ENCODE results near the gene NEUROG1. TPM values are rescaled to one million over a fixed set of nuclear protein-coding genes. Genes with fewer than 3 reads are reported as not detected.

The NEUROG1 gene
- total and polyA plus RNA-seq, 12 donors, result not detected

GRCh38 chr5:135545099-135545498, 9.3 kb upstream of the NEUROG1 start:
- intact Hi-C loops (cut with DNase I), result no loop called here
- no peak for ATAC-seq

GRCh38 chr5:135543485-135544304, 7.9 kb upstream of the NEUROG1 start:
- no peak for DNase-seq
- intact Hi-C loops (cut with DNase I), result no loop called here
- WGBS, 2 donors, result 2% methylated on average over 75 to 77 of the region's 77 CpGs
- H3K4me1 ChIP-seq, result peaks cover 0 to 21% (median 17%) of the 10 kb centered on the region in 9 donors
- peaks cover 15 to 99% (median 98%) of the 10 kb centered on the region in 7 donors for H3K27me3 ChIP-seq
- no peaks in the 10 kb centered on the region for H3K9me3 ChIP-seq
- H3K4me3 ChIP-seq, result peak overlapping the region; percentile 33 to 65 (median 52)
- no peak for TF ChIP-seq CTCF (IDR thresholded peaks at IDR 0.05)
- peak in 6 of 8 donors; percentile 15 to 65 (median 46) for ATAC-seq
- no peaks in the 10 kb centered on the region for H3K36me3 ChIP-seq
- peak overlapping the region in 1 of 10 donors; percentile 40 for H3K27ac ChIP-seq

More at GRCh38 chr5:135545099-135545498, 9.3 kb upstream of the NEUROG1 start:
- no peak for DNase-seq
- Histone ChIP-seq H3K9me3 (no peaks in the 10 kb centered on the region), H3K27ac (no peak overlapping the region), H3K36me3 (no peaks in the 10 kb centered on the region), H3K27me3 (peaks cover 15 to 99% (median 98%) of the 10 kb centered on the region in 7 donors), H3K4me3 (peak overlapping the region in 3 of 10 donors; percentile 53 to 65 (median 61)), H3K4me1 (peaks cover 0 to 21% (median 17%) of the 10 kb centered on the region in 9 donors)
- no peak for TF ChIP-seq CTCF (IDR thresholded peaks at IDR 0.05)
- 39 to 53% methylated on average over 17 of the region's 17 CpGs for WGBS, 2 donors

DNA sequence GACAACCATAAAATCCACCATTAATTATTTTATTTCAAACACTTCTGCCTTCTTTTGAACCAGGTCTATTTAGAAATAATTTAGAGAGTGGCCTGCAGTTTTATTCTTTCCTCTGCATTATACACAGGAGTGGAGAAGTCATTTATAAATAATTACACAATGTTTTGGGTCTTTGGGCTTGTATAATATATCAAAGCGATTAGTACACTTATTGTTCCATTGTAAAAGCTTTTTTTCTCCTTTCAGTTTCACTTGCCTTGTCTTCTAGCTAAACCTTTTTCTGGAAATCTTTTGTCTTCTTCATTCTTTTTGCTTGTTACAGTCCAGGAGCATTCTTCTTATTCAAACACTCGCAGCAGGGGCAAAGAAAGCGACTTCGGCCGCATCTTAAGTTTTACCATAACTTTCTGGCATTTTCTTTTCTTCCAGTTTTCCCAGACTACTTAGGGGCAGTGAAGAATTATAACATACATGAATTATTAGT, 7.3 kb upstream of the NEUROG1 start:
- Histone ChIP-seq H3K4me1 (peaks cover 0 to 21% (median 17%) of the 10 kb centered on the region in 9 donors), H3K27me3 (peaks cover 15 to 100% (median 98%) of the 10 kb centered on the region in 7 donors)

More for the DNA sequence above, 7.3 kb upstream of the NEUROG1 start:
- no peak for ATAC-seq
- no peak for DNase-seq
- WGBS, 2 donors, result 32 to 36% methylated on average over 5 of the region's 5 CpGs
- Histone ChIP-seq H3K27ac (no peak overlapping the region), H3K36me3 (no peaks in the 10 kb centered on the region), H3K9me3 (no peaks in the 10 kb centered on the region), H3K4me3 (peak overlapping the region in 9 of 10 donors; percentile 34 to 65 (median 53))
- intact Hi-C loops (cut with DNase I), result no loop called here
- TF ChIP-seq CTCF (IDR thresholded peaks at IDR 0.05), result no peak

All from heart right ventricle (tissue), 16 donors.